Keratinocyte (primary cell): ENCODE results near the gene RAB11FIP3. TPM values are rescaled to one million over a fixed set of nuclear protein-coding genes. Genes with fewer than 3 reads are reported as not detected.

Experiments
- DNase-seq: peaks from one replicate; pipeline ENCODE4 v3.0.0-alpha.2; 2011; ENCODE audit warnings: low read depth, missing footprints, low spot score
- FAIRE-seq: peaks from 2 replicates; lab custom pipeline; 2011; peaks lifted over from hg19 to GRCh38; lab: Jason Lieb, UNC
- H2AFZ ChIP-seq: 2 replicates; pipeline ENCODE4 v1.6.0; 2012; ENCODE audit warnings: low read length, control low read depth, inconsistent platforms; ENCODE audit not compliant: control insufficient read depth
- H3K27ac ChIP-seq: 2 replicates; pipeline ENCODE4 v1.5.1; 2011; ENCODE audit warnings: low read length; ENCODE audit not compliant: control insufficient read depth, insufficient read depth
- H3K27me3 ChIP-seq: 3 replicates; pipeline ENCODE4 v1.6.0; 2011; ENCODE audit warnings: low read length; ENCODE audit not compliant: control insufficient read depth, insufficient read depth; ENCODE audit errors: extremely low read depth
- H3K36me3 ChIP-seq, 2 experiments: 2 replicates in 1 of 2; 3 replicates in 1 of 2; pipeline ENCODE4 v1.5.1; 2011; ENCODE audit warnings: low read length in 2 of 2, mild to moderate bottlenecking in 1 of 2; ENCODE audit not compliant: control insufficient read depth in 2 of 2, insufficient read depth in 2 of 2; ENCODE audit errors: extremely low read depth in 1 of 2
- H3K4me1 ChIP-seq: 3 replicates; pipeline ENCODE4 v1.5.1; 2011; ENCODE audit warnings: low read length; ENCODE audit not compliant: control insufficient read depth, insufficient read depth; ENCODE audit errors: extremely low read depth
- H3K4me2 ChIP-seq: 3 replicates; pipeline ENCODE4 v1.6.0; 2011; ENCODE audit warnings: low read depth, low read length; ENCODE audit not compliant: control insufficient read depth, insufficient read depth; ENCODE audit errors: extremely low read depth
- H3K4me3 ChIP-seq, 3 experiments: fragments of 200-600 bp in 1 of 3; sonication (generic) in 1 of 3; 2 replicates in 2 of 3; 3 replicates in 1 of 3; pipeline ENCODE4 v1.5.1; 2011 to 2016; ENCODE audit warnings: low read length in 3 of 3, mild to moderate bottlenecking in 3 of 3, control low read depth in 2 of 3, inconsistent platforms in 1 of 3, low read depth in 1 of 3, mixed read lengths in 1 of 3, mixed run types in 1 of 3, moderate library complexity in 1 of 3; ENCODE audit not compliant: control insufficient read depth in 2 of 3, insufficient read depth in 2 of 3; ENCODE audit errors: extremely low read depth in 1 of 3
- H3K79me2 ChIP-seq: 2 replicates; pipeline ENCODE4 v1.6.0; 2012; ENCODE audit warnings: low read length; ENCODE audit not compliant: control insufficient read depth, insufficient read depth
- H3K9ac ChIP-seq: 3 replicates; pipeline ENCODE4 v1.6.0; 2011; ENCODE audit warnings: low read length; ENCODE audit not compliant: control insufficient read depth, insufficient read depth; ENCODE audit errors: extremely low read depth
- H3K9me1 ChIP-seq: 3 replicates; pipeline ENCODE4 v1.6.0; 2011; ENCODE audit warnings: low read length; ENCODE audit not compliant: control insufficient read depth, insufficient read depth; ENCODE audit errors: extremely low read depth
- H3K9me3 ChIP-seq: 2 replicates; pipeline ENCODE4 v1.5.1; 2012; ENCODE audit warnings: low read depth, low read length; ENCODE audit not compliant: control insufficient read depth
- H4K20me1 ChIP-seq: 3 replicates; pipeline ENCODE4 v1.6.0; 2011; ENCODE audit warnings: low read length; ENCODE audit not compliant: control insufficient read depth, insufficient read depth; ENCODE audit errors: extremely low read depth
- EZH2 ChIP-seq: IDR thresholded peaks from one replicate; pipeline ENCODE4 v1.6.1; 2012; ENCODE audit warnings: inconsistent platforms, mild to moderate bottlenecking, low read length, moderate library complexity
- dilution Hi-C: fragments of 300-500 bp; cut with MboI; formaldehyde crosslinking; loops from one replicate; pipeline ENCODE4 v1.7.0; 2020; ENCODE audit warnings: low sequenced_read_pairs; ENCODE audit not compliant: extremely low pct_ligation_motif_present
- polyA plus RNA-seq, 5 experiments: library from polyadenylated mRNA; depleted of rRNA in 3 of 5; stranded (reverse) in 3 of 5; stranded (forward) in 1 of 5; unstranded in 1 of 5; fragments of >200 nt; gene quantifications; 1 replicate in 1 of 5; 2 replicates in 3 of 5; 3 replicates in 1 of 5; pipeline versions ENCODE4 v1.2.1 to v1.2.3, GENCODE V29; 2011 to 2012; ENCODE audit warnings: missing spikeins in 2 of 5, low read depth in 1 of 5, low replicate concordance in 1 of 5
- TF ChIP-seq, protein P1 (sequence below), 3 experiments: IDR thresholded peaks in 1 of 3; conservative IDR thresholded peaks in 1 of 3; optimal IDR thresholded peaks in 1 of 3; 2 replicates in 2 of 3; 3 replicates in 1 of 3; pipeline versions ENCODE3 to v1.5.1; 2011; ENCODE audit warnings: low read length in 3 of 3, mild to moderate bottlenecking in 3 of 3, moderate library complexity in 2 of 3, control low read depth in 1 of 3, inconsistent platforms in 1 of 3; ENCODE audit not compliant: insufficient read depth in 2 of 3; ENCODE audit errors: extremely low read depth in 1 of 3

Gene RAB11FIP3
- polyA plus RNA-seq, 1 donor (not counting 4 experiments of a cell fraction or from before 2014, with no cell fraction given) = 6.4 TPM

- H3K4me2 ChIP-seq = no peak overlapping the region
- FAIRE-seq (no peak), DNase-seq (no peak)
- no peak for TF ChIP-seq EZH2
- TF ChIP-seq, protein P1, sequence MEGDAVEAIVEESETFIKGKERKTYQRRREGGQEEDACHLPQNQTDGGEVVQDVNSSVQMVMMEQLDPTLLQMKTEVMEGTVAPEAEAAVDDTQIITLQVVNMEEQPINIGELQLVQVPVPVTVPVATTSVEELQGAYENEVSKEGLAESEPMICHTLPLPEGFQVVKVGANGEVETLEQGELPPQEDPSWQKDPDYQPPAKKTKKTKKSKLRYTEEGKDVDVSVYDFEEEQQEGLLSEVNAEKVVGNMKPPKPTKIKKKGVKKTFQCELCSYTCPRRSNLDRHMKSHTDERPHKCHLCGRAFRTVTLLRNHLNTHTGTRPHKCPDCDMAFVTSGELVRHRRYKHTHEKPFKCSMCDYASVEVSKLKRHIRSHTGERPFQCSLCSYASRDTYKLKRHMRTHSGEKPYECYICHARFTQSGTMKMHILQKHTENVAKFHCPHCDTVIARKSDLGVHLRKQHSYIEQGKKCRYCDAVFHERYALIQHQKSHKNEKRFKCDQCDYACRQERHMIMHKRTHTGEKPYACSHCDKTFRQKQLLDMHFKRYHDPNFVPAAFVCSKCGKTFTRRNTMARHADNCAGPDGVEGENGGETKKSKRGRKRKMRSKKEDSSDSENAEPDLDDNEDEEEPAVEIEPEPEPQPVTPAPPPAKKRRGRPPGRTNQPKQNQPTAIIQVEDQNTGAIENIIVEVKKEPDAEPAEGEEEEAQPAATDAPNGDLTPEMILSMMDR (optimal IDR thresholded peaks at IDR 0.05 in 1 of 3, IDR thresholded peaks at IDR 0.05 in 1 of 3, conservative IDR thresholded peaks at IDR 0.05 in 1 of 3; ENCODE audit: extremely low read depth in 1 of 3, insufficient read depth in 2 of 3, low read length in 3 of 3) = no peak
- peaks cover 2% of the 10 kb centered on the region for H3K9me1 ChIP-seq
- no peaks in the 10 kb centered on the region for H4K20me1 ChIP-seq
- H3K27me3 ChIP-seq = no peaks in the 10 kb centered on the region
- H2AFZ ChIP-seq = no peak overlapping the region
- H3K36me3 ChIP-seq = peaks cover 0 to 8% of the 10 kb centered on the region in 2 experiments
- no peak overlapping the region for H3K27ac ChIP-seq
- no peaks in the 10 kb centered on the region for H3K4me1 ChIP-seq
- peaks cover 2% of the 10 kb centered on the region for H3K79me2 ChIP-seq
- dilution Hi-C loops = no loop called here
- H3K9ac ChIP-seq = no peak overlapping the region
- H3K4me3 ChIP-seq = no peak overlapping the region
- no peaks in the 10 kb centered on the region for H3K9me3 ChIP-seq
These were observed 32.4 kb downstream of the RAB11FIP3 start for GRCh38 chr16:457732-458400.

DNA sequence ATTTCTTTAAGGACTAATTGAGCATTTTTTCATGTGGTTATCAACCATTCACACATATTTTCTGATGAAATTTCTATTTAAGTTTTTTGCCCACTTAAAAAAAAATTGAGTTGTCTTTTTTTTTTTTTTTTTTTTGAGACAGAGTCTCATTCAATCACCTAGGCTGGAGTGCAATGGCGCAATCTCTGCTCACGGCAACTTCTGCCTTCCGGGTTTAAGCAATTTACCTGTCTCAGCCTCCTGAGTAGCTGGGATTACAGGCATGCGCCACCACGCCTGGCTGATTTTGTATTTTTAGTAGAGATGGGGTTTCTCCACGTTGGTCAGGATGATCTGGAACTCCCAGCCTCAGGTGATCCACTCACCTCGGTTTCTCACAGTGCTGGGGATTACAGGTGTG lies 34.3 kb downstream of the RAB11FIP3 start:
- no peaks in the 10 kb centered on the region for H3K27me3 ChIP-seq
- H3K4me1 ChIP-seq = no peaks in the 10 kb centered on the region
- H3K36me3 ChIP-seq = peaks cover 0 to 8% of the 10 kb centered on the region in 2 experiments
- no peak overlapping the region for H3K4me3 ChIP-seq
- FAIRE-seq (no peak), DNase-seq (no peak)
- H3K79me2 ChIP-seq = peaks cover 2% of the 10 kb centered on the region
- no peak overlapping the region for H3K9ac ChIP-seq
- no peak overlapping the region for H2AFZ ChIP-seq
- H3K9me3 ChIP-seq = no peaks in the 10 kb centered on the region
- H3K9me1 ChIP-seq = peaks cover 2% of the 10 kb centered on the region
- dilution Hi-C loops = no loop called here
- TF ChIP-seq EZH2 = no peak
- TF ChIP-seq, protein P1 (optimal IDR thresholded peaks at IDR 0.05 in 1 of 3, IDR thresholded peaks at IDR 0.05 in 1 of 3, conservative IDR thresholded peaks at IDR 0.05 in 1 of 3; ENCODE audit: extremely low read depth in 1 of 3, insufficient read depth in 2 of 3, low read length in 3 of 3) = no peak
- H4K20me1 ChIP-seq = no peaks in the 10 kb centered on the region
- H3K4me2 ChIP-seq = no peak overlapping the region
- no peak overlapping the region for H3K27ac ChIP-seq
